ENCODE data around the gene MKNK2.
"Not testable (repeated sequence)": the region's sequence is repeated elsewhere in the genome, so short reads cannot be mapped to it uniquely, and the experiment has no call there.

Gene MKNK2

DNA sequence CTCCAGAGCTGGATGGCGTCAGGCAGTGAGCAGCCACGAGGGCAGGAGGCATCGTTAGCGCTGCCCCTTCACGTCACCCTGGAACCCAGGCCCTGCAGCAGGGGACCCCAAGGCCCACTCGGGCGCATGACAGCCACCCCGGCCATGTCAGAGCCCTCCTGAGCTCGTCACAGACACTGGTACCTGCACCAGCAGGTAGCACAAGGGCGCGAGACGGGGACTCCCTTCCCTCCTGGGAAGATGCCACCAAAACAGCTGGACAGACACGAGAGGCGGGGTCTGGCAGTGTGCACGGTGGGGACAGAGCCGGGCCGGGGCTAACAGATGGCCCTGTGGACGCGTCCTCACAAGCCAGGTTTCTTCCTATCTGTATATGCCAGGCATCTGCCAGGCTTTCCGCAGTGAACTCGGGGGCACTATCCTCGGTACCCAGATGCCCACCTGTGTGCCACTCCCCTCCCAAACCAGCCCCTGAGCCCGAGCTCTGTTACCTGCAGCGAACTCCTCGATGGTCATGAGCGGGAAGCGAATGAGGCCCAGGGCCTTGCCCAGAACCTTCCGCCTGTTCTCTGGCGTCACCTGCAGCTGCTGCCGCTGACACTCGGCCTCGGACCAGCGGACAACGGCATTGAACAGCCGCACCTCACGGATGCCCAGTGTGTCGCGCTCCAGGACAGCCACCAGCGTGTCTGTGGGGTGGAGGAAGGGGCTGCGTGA, 61.4 kb downstream of the MKNK2 start:
- DNase-seq, result no peak

DNA sequence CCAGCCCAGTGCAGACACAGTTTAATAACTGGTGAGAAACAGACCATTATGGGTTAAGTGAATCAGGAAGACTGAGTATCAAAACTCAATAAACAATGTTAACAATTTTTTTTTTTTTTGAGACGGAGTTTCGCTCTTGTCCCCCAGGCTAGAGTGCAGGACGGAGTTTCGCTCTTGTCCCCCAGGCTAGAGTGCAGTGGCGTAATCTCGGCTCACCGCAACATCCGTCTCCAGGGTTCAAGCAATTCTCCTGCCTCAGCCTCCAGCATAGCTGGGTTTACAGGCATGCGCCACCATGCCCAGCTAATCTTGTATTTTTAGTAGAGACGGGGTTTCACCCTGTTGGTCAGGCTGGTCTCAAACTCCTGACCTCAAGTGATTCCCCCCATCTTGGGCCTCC, 62.6 kb downstream of the MKNK2 start:
- not testable (repeated sequence) for DNase-seq
